ENCODE data around the gene UQCR11.
A peak's percentile ranks its signal among the peaks of the same experiment; 100 is the strongest.

The UQCR11 gene

GRCh38 chr19:1567116-1567847, 38.0 kb downstream of the UQCR11 start:
- peak; percentile 34 to 67 (median 42) for DNase-seq

- DNase-seq, result no peak
Measured at GRCh38 chr19:1566392-1567115, 38.7 kb downstream of the UQCR11 start.

- DNase-seq, result no peak
Measured at GRCh38 chr19:1563251-1563650, 42.0 kb downstream of the UQCR11 start.

- DNase-seq, result no peak
Measured at GRCh38 chr19:1561236-1561842, 43.9 kb downstream of the UQCR11 start.

GRCh38 chr19:1560286-1560882, 44.9 kb downstream of the UQCR11 start:
- no peak for DNase-seq

- DNase-seq, result no peak
Measured at GRCh38 chr19:1558552-1558951, 46.7 kb downstream of the UQCR11 start.

- DNase-seq, result no peak
Measured at GRCh38 chr19:1556390-1557070, 48.7 kb downstream of the UQCR11 start.

GRCh38 chr19:1555487-1556389, 49.5 kb downstream of the UQCR11 start:
- DNase-seq, result no peak

GRCh38 chr19:1554968-1555367, 50.3 kb downstream of the UQCR11 start:
- no peak for DNase-seq

- DNase-seq, result no peak
Measured at GRCh38 chr19:1553415-1553814, 51.8 kb downstream of the UQCR11 start.

GRCh38 chr19:1551068-1552040, 53.9 kb downstream of the UQCR11 start:
- no peak for DNase-seq

- no peak for DNase-seq
Measured at GRCh38 chr19:1549332-1549945, 55.8 kb downstream of the UQCR11 start.
